ENCODE measurements around the gene RPUSD4. TPM values are rescaled to one million over a fixed set of nuclear protein-coding genes. Genes with fewer than 3 reads are reported as not detected.

The RPUSD4 gene
- total and polyA plus RNA-seq, 2 donors (not counting 1 experiment from before 2014, with no cell fraction given), result 24.5 to 50.4 TPM

DNA sequence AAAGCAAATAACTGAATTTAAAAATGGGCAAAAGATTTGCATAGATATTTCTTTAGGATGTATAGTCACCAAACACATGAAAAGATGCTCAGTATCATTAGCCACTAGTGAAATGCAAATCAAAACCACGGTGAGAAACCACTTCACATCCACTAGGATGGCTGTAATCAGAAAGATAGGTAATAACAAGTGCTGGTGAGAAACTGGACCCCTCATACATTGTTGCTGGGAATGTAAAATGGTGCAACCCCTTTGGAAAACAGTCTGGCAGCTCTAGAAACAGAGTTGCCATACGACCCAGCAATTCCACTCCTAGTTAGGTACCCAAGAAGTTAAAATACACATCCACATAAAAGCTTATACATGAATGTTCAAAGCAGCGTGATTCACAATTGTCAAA lies 16.3 kb downstream of the RPUSD4 start:
- H3K27me3 ChIP-seq (replicated peaks in 1 of 4; ENCODE audit: control extremely low read depth in 1 of 4, control insufficient read depth in 3 of 4, insufficient read depth in 4 of 4, low read length in 3 of 4), result no peaks in the 10 kb centered on the region
- H3K4me3 ChIP-seq (ENCODE audit: control extremely low read depth in 1 of 5, extremely low read depth in 1 of 5, insufficient read depth in 1 of 5, low read depth in 2 of 5, low read length in 4 of 5), result no peak overlapping the region
- Mint-ChIP-seq H3K9me3 (ENCODE audit: insufficient read depth) (peaks cover 2% of the 10 kb centered on the region), H3K27me3 (no peaks in the 10 kb centered on the region), H3K4me3 (no peak overlapping the region), H3K27ac (no peak overlapping the region), H3K4me1 (peaks cover 4% of the 10 kb centered on the region)
- no peak for TF ChIP-seq EZH2 (IDR thresholded peaks at IDR 0.05; ENCODE audit: borderline replicate concordance, insufficient read depth, low read depth, low read length, poor library complexity, severe bottlenecking)
- TF ChIP-seq, protein P1, sequence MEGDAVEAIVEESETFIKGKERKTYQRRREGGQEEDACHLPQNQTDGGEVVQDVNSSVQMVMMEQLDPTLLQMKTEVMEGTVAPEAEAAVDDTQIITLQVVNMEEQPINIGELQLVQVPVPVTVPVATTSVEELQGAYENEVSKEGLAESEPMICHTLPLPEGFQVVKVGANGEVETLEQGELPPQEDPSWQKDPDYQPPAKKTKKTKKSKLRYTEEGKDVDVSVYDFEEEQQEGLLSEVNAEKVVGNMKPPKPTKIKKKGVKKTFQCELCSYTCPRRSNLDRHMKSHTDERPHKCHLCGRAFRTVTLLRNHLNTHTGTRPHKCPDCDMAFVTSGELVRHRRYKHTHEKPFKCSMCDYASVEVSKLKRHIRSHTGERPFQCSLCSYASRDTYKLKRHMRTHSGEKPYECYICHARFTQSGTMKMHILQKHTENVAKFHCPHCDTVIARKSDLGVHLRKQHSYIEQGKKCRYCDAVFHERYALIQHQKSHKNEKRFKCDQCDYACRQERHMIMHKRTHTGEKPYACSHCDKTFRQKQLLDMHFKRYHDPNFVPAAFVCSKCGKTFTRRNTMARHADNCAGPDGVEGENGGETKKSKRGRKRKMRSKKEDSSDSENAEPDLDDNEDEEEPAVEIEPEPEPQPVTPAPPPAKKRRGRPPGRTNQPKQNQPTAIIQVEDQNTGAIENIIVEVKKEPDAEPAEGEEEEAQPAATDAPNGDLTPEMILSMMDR (IDR thresholded peaks at IDR 0.05), result no peak
- H3K9me3 ChIP-seq (ENCODE audit: control extremely low read depth in 1 of 3, control insufficient read depth in 2 of 3, insufficient read depth in 1 of 3, low read length in 2 of 3), result peaks cover 1 to 23% (median 4%) of the 10 kb centered on the region in 3 donors
- H4K20me1 ChIP-seq (ENCODE audit: control insufficient read depth, insufficient read depth, low read length, poor library complexity, severe bottlenecking), result no peaks in the 10 kb centered on the region
- no peak for ATAC-seq (ENCODE audit: low read depth)
- H3K27ac ChIP-seq (ENCODE audit: low read length in 2 of 2), result no peak overlapping the region
- DNase-seq, result no peak
- intact Hi-C loops (cut with micrococcal nuclease), result no loop called here
- 100% methylated on average over 1 of the region's 3 CpGs for WGBS (ENCODE audit: insufficient coverage)
- ChIA-PET CTCF (interaction anchor here (5.1 kb wide), 1 partner anchor 271 kb away, joined by 29 read pairs; no protein-coding TSS in a partner anchor), POLR2A (no interaction called here)
- no peak overlapping the region for H3K9ac ChIP-seq (ENCODE audit: low read length)
- H3K36me3 ChIP-seq (replicated peaks in 1 of 2; ENCODE audit: control extremely low read depth in 1 of 2, control insufficient read depth in 1 of 2, extremely low read depth in 1 of 2, insufficient read depth in 2 of 2, low read length in 1 of 2), result peaks cover 18 to 73% of the 10 kb centered on the region in 2 experiments
- H3K4me1 ChIP-seq (ENCODE audit: control insufficient read depth in 2 of 2, insufficient read depth in 2 of 2, low read length in 2 of 2), result no peaks in the 10 kb centered on the region
- H2AFZ ChIP-seq (ENCODE audit: insufficient read depth, low read depth, low read length, poor library complexity, severe bottlenecking), result no peak overlapping the region
- H3K4me2 ChIP-seq (replicated peaks; ENCODE audit: low read depth, low read length, poor library complexity, severe bottlenecking), result no peak overlapping the region
- no peaks in the 10 kb centered on the region for H3K79me2 ChIP-seq (ENCODE audit: control insufficient read depth, insufficient read depth, low read length)

DNA sequence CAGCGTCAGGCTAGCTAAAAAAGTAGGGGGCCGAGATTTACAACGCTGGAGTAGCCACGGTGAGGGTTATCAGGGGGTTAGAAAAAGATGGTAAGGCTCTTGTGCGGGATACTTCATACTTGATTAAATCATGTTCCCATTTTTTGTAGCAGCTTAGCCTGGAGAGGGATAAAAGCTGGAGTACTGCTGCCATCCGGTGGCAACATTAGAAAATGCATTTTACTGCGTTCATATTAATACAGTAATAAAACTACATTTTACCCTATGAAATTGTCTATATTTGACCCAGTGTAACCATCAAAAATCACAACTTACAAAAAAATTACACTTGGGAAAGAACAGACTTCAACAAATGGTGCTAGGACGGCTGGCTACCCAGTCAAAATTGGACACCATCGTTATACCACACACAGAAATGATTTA lies 17.3 kb downstream of the RPUSD4 start:
- no peak for ATAC-seq (ENCODE audit: low read depth)
- CTCF ChIA-PET, result interaction anchor here (0.8 to 5.1 kb wide), 6 partner anchors 249 to 304 kb away, joined by 3 to 29 read pairs (median 6); no protein-coding TSS in a partner anchor

More for the DNA sequence above, 17.3 kb downstream of the RPUSD4 start:
- no CpG with 5 or more reads among the region's 9 CpGs for WGBS (ENCODE audit: insufficient coverage)
- Mint-ChIP-seq H3K4me1 (peaks cover 7% of the 10 kb centered on the region), H3K4me3 (no peak overlapping the region), H3K9me3 (ENCODE audit: insufficient read depth) (peaks cover 2% of the 10 kb centered on the region), H3K27me3 (no peaks in the 10 kb centered on the region), H3K27ac (no peak overlapping the region)
- Histone ChIP-seq H3K4me1 (ENCODE audit: control insufficient read depth in 2 of 2, insufficient read depth in 2 of 2, low read length in 2 of 2) (no peaks in the 10 kb centered on the region), H3K4me2 (replicated peaks; ENCODE audit: low read depth, low read length, poor library complexity, severe bottlenecking) (no peak overlapping the region), H3K9me3 (ENCODE audit: control extremely low read depth in 1 of 3, control insufficient read depth in 2 of 3, insufficient read depth in 1 of 3, low read length in 2 of 3) (peaks cover 1 to 23% (median 4%) of the 10 kb centered on the region in 3 donors), H4K20me1 (ENCODE audit: control insufficient read depth, insufficient read depth, low read length, poor library complexity, severe bottlenecking) (no peaks in the 10 kb centered on the region), H3K27me3 (replicated peaks in 1 of 4; ENCODE audit: control extremely low read depth in 1 of 4, control insufficient read depth in 3 of 4, insufficient read depth in 4 of 4, low read length in 3 of 4) (no peaks in the 10 kb centered on the region), H3K9ac (ENCODE audit: low read length) (no peak overlapping the region), H3K4me3 (ENCODE audit: control extremely low read depth in 1 of 5, extremely low read depth in 1 of 5, insufficient read depth in 1 of 5, low read depth in 2 of 5, low read length in 4 of 5) (no peak overlapping the region), H3K36me3 (replicated peaks in 1 of 2; ENCODE audit: control extremely low read depth in 1 of 2, control insufficient read depth in 1 of 2, extremely low read depth in 1 of 2, insufficient read depth in 2 of 2, low read length in 1 of 2) (peaks cover 18 to 64% of the 10 kb centered on the region in 2 experiments), H2AFZ (ENCODE audit: insufficient read depth, low read depth, low read length, poor library complexity, severe bottlenecking) (no peak overlapping the region), H3K79me2 (ENCODE audit: control insufficient read depth, insufficient read depth, low read length) (no peaks in the 10 kb centered on the region), H3K27ac (ENCODE audit: low read length in 2 of 2) (no peak overlapping the region)
- POLR2A ChIA-PET, result no interaction called here
- intact Hi-C loops (cut with micrococcal nuclease), result no loop called here
- peak; percentile 28 for DNase-seq
- no peak for TF ChIP-seq EZH2 (IDR thresholded peaks at IDR 0.05; ENCODE audit: borderline replicate concordance, insufficient read depth, low read depth, low read length, poor library complexity, severe bottlenecking)
- TF ChIP-seq, protein P1 (IDR thresholded peaks at IDR 0.05), result peak; percentile 59

All from B cell (primary cell).